Right lobe of liver (tissue), 4 donors: ENCODE results near the gene ZC3HAV1.

Experiments
- CTCF ChIP-seq, 4 donors: fragments of 200-600 bp in 3 of 4; fragments of 450-650 bp in 1 of 4; IDR thresholded peaks; one replicate each; pipeline versions ENCODE4 v1.5.1 to v1.8.0; 2016 to 2022; ENCODE audit warnings: antibody characterized with exemption in 4 of 4, mild to moderate bottlenecking in 2 of 4
- POLR2A ChIP-seq: fragments of 450-650 bp; IDR thresholded peaks from one replicate; pipeline ENCODE4 v1.6.1; 2017; ENCODE audit warnings: antibody characterized with exemption, mild to moderate bottlenecking
- donor health status: DM: no; HTN: no; CAD: no.
- donor health status: DM: no; HTN: no; CAD: no.
- donor health status: DM: no; HTN: yes; CAD: no.

- no peak for TF ChIP-seq CTCF (IDR thresholded peaks at IDR 0.05)
- TF ChIP-seq POLR2A = no peak
Measured at GRCh38 chr7:139066315-139066714, 43.2 kb downstream of the ZC3HAV1 start.
